Measurements from ENCODE around the gene LRP10.

LRP10 gene

DNA sequence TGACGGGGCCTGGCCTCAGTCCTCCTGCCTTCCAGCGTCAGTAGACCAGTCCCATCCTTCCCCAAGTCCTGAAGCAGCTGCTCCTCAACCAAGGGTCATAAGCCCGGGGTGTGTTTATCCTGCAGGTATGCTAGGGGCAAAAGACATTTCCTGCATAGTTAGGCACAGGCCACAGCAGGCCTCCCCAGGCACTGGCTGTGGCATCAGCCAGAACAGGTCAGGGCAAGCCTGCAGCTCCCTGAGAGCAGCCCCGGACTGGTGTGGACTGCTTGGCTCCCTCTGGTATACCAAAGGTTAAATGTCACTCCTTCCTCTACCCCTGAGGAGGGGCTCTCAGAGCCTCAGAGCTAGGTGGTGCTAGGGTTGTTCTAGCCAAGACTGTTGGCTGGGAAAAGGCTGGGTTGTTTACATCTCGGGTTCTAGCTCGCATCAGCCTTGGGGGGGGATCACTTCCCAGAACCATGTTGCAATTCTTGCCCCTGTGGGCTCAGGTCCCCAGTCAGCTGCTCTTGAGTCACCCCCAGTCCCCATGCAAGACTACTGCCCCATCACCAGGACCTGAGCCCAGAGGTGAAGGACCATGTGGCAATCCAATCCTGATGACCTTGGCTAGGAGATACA is 32.3 kb upstream of the LRP10 start:
- Mint-ChIP-seq H3K4me1 (ENCODE audit: low read depth) (peaks cover 28% of the 10 kb centered on the region), H3K36me3 (ENCODE audit: low read depth) (peaks cover 16% of the 10 kb centered on the region), H3K27ac (no peak overlapping the region), H3K4me3 (no peak overlapping the region), H3K9me3 (no peaks in the 10 kb centered on the region), H3K27me3 (peaks cover 13% of the 10 kb centered on the region)

DNA sequence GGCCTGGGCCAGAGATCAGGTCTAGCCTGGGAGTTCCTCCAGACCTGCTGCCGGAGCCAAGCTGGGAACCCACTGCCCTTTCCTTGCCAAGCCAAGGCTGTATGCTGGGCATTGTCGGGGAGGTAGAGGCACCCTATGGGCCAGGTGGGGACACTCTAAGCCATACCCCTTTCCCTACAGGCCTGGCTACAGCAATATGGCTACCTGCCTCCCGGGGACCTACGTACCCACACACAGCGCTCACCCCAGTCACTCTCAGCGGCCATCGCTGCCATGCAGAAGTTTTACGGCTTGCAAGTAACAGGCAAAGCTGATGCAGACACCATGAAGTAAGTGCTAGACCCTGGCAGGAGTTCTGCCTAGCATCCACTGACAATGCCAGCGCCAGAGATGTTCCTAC is 30.2 kb upstream of the LRP10 start:
- peaks cover 13% of the 10 kb centered on the region for H3K27me3 Mint-ChIP-seq
- H3K4me3 Mint-ChIP-seq, result no peak overlapping the region
- H3K36me3 Mint-ChIP-seq (ENCODE audit: low read depth), result no peaks in the 10 kb centered on the region
- peaks cover 23% of the 10 kb centered on the region for H3K4me1 Mint-ChIP-seq (ENCODE audit: low read depth)
- no peaks in the 10 kb centered on the region for H3K9me3 Mint-ChIP-seq
- H3K27ac Mint-ChIP-seq, result no peak overlapping the region

DNA sequence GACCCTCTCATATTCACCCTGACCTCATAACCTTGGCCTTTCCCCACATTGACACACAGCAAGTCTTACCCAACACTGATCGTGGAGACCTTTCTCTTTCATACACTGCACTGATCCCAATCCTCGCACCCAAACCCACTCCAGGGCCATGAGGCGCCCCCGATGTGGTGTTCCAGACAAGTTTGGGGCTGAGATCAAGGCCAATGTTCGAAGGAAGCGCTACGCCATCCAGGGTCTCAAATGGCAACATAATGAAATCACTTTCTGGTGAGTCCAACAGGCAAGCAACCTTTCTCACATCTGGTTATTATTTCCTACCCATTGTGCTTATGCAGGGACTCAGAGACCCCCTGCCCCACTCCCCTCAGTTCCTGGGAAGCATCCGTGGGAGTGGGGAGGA is 29.8 kb upstream of the LRP10 start:
- no peaks in the 10 kb centered on the region for H3K9me3 Mint-ChIP-seq
- H3K36me3 Mint-ChIP-seq (ENCODE audit: low read depth), result no peaks in the 10 kb centered on the region
- H3K4me1 Mint-ChIP-seq (ENCODE audit: low read depth), result peaks cover 20% of the 10 kb centered on the region

DNA sequence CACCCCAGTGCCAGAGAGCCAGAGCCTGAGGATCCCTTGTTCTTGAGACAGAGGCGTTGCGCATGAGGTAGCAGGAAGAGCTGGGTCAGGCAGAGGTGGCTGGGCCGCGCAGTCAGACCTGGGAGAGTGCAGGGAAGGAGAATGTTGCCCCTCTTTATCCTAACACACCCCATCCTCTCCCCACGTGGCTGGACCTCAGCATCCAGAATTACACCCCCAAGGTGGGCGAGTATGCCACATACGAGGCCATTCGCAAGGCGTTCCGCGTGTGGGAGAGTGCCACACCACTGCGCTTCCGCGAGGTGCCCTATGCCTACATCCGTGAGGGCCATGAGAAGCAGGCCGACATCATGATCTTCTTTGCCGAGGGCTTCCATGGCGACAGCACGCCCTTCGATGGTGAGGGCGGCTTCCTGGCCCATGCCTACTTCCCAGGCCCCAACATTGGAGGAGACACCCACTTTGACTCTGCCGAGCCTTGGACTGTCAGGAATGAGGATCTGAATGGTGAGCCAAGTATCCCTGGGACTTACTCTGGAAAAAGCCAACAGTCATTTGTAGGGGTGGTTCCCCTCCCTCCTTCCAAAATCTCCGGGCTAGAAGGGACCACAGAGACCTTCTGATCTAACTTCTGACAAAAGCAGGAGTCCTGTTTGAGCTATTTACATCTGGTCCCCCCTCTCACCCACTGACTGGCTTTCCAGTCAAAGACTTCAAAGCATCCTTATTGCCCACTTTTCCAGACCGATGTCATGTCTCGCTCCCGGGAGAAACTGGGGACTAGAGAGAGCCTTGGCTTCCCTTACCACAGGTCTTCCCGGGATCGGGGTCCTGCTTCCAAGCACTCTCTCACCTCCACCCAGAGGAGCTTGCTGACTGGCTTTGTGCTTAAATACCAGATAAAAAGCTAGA is 29.1 kb upstream of the LRP10 start:
- no peak overlapping the region for H3K27ac Mint-ChIP-seq
- H3K27me3 Mint-ChIP-seq, result peaks cover 8% of the 10 kb centered on the region
- H3K9me3 Mint-ChIP-seq, result no peaks in the 10 kb centered on the region
- peaks cover 16% of the 10 kb centered on the region for H3K4me1 Mint-ChIP-seq (ENCODE audit: low read depth)
- H3K4me3 Mint-ChIP-seq, result no peak overlapping the region
- H3K36me3 Mint-ChIP-seq (ENCODE audit: low read depth), result no peaks in the 10 kb centered on the region

More for the DNA sequence above, 29.8 kb upstream of the LRP10 start:
- Mint-ChIP-seq H3K4me3 (no peak overlapping the region), H3K27me3 (peaks cover 13% of the 10 kb centered on the region), H3K27ac (no peak overlapping the region)

DNA sequence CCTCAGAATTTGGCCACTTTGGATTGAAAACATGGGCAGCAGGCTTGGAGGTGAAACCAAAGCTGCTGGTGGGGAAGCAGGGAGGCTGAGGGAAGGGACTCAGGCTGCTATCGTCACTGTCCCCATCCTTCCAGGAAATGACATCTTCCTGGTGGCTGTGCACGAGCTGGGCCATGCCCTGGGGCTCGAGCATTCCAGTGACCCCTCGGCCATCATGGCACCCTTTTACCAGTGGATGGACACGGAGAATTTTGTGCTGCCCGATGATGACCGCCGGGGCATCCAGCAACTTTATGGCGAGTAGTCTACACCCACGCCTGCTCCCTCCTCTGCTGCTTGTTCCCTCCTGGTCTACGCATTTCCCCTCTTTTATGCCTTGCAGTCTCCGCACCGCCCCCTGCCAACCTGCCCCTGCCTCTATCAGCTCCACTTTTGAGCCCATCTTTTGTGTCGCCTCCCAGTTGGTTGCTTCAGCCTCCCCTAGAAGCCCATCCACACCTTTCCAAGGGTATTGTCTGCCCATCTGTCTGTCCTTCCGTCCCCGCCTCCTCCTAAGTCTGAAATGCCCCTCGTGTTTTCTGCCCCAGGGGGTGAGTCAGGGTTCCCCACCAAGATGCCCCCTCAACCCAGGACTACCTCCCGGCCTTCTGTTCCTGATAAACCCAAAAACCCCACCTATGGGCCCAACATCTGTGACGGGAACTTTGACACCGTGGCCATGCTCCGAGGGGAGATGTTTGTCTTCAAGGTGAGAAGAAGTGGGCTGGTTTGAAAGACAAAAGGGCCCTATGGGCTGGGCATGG is 28.2 kb upstream of the LRP10 start:
- H3K4me1 Mint-ChIP-seq (ENCODE audit: low read depth), result peaks cover 10% of the 10 kb centered on the region
- H3K27me3 Mint-ChIP-seq, result peaks cover 6% of the 10 kb centered on the region
- no peaks in the 10 kb centered on the region for H3K36me3 Mint-ChIP-seq (ENCODE audit: low read depth)
- H3K9me3 Mint-ChIP-seq, result no peaks in the 10 kb centered on the region
- H3K4me3 Mint-ChIP-seq, result no peak overlapping the region
- H3K27ac Mint-ChIP-seq, result no peak overlapping the region

DNA sequence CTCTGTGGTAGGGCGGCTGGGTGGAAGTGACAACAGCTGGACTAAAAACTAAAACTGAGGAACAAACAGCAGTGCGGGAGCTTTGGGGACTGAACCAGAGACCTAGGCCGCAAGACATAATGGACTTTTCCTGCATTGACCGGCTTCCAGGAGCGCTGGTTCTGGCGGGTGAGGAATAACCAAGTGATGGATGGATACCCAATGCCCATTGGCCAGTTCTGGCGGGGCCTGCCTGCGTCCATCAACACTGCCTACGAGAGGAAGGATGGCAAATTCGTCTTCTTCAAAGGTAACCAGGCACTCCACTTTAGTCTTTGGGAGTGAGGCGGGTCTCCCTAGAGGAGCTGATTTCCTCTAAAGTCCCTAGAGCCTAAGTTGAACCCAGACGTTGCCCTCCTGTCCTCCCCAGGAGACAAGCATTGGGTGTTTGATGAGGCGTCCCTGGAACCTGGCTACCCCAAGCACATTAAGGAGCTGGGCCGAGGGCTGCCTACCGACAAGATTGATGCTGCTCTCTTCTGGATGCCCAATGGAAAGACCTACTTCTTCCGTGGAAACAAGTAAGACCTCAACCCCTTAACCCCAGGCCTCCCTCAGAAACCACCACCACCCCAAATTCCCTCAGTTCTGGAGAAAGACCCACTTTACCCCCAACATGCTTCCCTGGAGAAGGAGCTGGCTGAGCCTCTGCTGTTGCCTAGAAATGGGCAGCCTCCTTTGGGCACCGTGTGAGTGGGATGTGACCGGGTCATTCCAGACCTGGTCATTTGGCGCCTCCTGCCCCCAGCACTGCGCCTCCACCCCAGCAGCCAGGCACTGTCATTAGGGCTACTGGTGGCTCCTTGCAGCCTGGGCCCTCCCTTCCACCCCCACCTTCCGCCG is 27.1 kb upstream of the LRP10 start:
- H3K36me3 Mint-ChIP-seq (ENCODE audit: low read depth), result no peaks in the 10 kb centered on the region
- H3K4me1 Mint-ChIP-seq (ENCODE audit: low read depth), result peaks cover under 1% of the 10 kb centered on the region
- H3K27ac Mint-ChIP-seq, result no peak overlapping the region
- no peaks in the 10 kb centered on the region for H3K9me3 Mint-ChIP-seq
- no peak overlapping the region for H3K4me3 Mint-ChIP-seq
- peaks cover 2% of the 10 kb centered on the region for H3K27me3 Mint-ChIP-seq

GRCh38 chr14:22845103-22845394 is 26.5 kb upstream of the LRP10 start:
- Mint-ChIP-seq H3K9me3 (no peaks in the 10 kb centered on the region), H3K27ac (no peak overlapping the region), H3K27me3 (peaks cover 2% of the 10 kb centered on the region), H3K4me1 (ENCODE audit: low read depth) (no peaks in the 10 kb centered on the region), H3K36me3 (ENCODE audit: low read depth) (no peaks in the 10 kb centered on the region), H3K4me3 (no peak overlapping the region)

- peaks cover 2% of the 10 kb centered on the region for H3K27me3 Mint-ChIP-seq
- no peaks in the 10 kb centered on the region for H3K9me3 Mint-ChIP-seq
- H3K36me3 Mint-ChIP-seq (ENCODE audit: low read depth), result no peaks in the 10 kb centered on the region
- H3K4me1 Mint-ChIP-seq (ENCODE audit: low read depth), result peaks cover under 1% of the 10 kb centered on the region
- H3K27ac Mint-ChIP-seq, result no peak overlapping the region
- H3K4me3 Mint-ChIP-seq, result no peak overlapping the region
Measured at GRCh38 chr14:22845821-22846625, 25.5 kb upstream of the LRP10 start.

GRCh38 chr14:22846811-22847307 is 24.7 kb upstream of the LRP10 start:
- peaks cover 7% of the 10 kb centered on the region for H3K4me1 Mint-ChIP-seq (ENCODE audit: low read depth)
- H3K36me3 Mint-ChIP-seq (ENCODE audit: low read depth), result no peaks in the 10 kb centered on the region
- H3K27ac Mint-ChIP-seq, result no peak overlapping the region
- no peaks in the 10 kb centered on the region for H3K9me3 Mint-ChIP-seq
- H3K4me3 Mint-ChIP-seq, result no peak overlapping the region
- H3K27me3 Mint-ChIP-seq, result peaks cover 2% of the 10 kb centered on the region

- H3K27me3 Mint-ChIP-seq, result peaks cover 2% of the 10 kb centered on the region
- H3K4me1 Mint-ChIP-seq (ENCODE audit: low read depth), result peaks cover 9% of the 10 kb centered on the region
- H3K36me3 Mint-ChIP-seq (ENCODE audit: low read depth), result no peaks in the 10 kb centered on the region
- H3K4me3 Mint-ChIP-seq, result no peak overlapping the region
- H3K9me3 Mint-ChIP-seq, result no peaks in the 10 kb centered on the region
- H3K27ac Mint-ChIP-seq, result peak overlapping the region; percentile 49
Measured at GRCh38 chr14:22847661-22848341, 23.7 kb upstream of the LRP10 start.

DNA sequence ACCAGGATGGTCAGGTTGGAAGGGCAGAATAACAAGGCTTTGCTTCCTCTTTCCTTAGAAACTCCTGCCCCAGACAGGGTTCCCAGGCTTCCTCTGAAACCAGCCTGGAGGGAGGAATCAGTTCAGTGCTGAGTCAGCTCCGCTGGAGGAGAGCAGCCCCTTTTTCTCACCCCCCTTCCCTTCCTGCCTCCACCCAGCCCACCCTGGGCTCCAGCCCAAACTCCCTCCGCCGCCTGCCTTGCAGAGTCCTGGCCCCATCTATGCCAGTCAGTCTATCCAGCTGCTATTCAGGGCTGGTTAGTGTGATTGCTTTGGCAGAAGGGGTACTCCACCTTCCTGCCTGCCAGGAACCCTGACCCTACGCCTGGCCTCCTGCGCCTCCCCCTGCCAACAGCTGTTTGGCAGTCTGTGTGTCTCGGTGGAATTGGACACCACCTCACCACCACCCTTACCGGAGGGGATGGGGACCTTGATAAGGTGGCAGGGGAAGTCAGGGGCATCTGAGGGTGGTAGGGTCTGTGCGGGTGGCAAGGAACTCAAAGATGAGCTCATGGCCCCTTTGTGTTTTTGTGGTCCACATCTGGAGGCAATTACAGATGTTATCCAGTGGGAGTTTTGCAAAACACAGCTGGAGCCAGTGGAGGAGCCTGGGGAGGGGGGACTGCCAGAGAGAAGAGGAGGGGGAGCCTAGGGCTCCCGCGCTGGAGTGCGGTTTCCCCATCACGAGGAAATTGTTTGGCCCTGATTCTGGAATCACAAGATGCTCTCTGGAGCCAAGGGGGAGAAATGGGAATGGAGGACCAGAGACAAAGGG is 23.0 kb upstream of the LRP10 start:
- H3K27me3 Mint-ChIP-seq, result peaks cover 2% of the 10 kb centered on the region
- H3K4me3 Mint-ChIP-seq, result no peak overlapping the region
- H3K27ac Mint-ChIP-seq, result peak overlapping the region; percentile 49
- no peaks in the 10 kb centered on the region for H3K36me3 Mint-ChIP-seq (ENCODE audit: low read depth)
- H3K4me1 Mint-ChIP-seq (ENCODE audit: low read depth), result peaks cover 14% of the 10 kb centered on the region
- H3K9me3 Mint-ChIP-seq, result no peaks in the 10 kb centered on the region

DNA sequence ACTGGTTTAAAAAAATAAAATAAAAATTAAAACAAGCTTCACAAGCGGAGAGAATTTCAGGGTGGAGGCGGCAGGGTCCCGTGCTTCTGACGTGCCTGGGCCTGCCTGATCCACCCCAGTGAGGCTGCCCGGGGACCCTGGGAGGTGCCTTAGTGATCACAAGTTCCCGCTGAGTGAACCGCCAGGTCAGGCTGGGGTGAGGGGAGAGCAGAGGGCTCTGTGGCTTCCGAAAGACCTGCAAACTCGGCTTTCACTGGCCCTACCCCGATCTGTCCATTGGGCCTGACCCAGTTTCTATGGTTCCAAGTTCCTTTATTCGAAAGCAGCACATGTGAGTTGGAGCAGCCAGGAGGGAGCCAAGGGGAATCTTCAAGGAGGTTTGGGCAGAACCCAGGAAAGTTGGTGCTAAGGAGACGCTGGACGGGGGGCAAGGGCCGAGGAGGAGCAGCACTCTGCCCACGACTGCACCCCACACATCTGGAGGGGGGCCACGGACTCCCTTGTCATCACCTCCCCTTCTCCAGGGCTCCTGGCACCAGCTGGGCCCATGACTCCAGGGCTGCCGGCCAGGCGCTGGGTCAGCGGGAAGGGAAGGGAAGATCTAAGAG is 22.2 kb upstream of the LRP10 start:
- peaks cover 2% of the 10 kb centered on the region for H3K27me3 Mint-ChIP-seq
- no peak overlapping the region for H3K4me3 Mint-ChIP-seq
- no peaks in the 10 kb centered on the region for H3K9me3 Mint-ChIP-seq
- no peak overlapping the region for H3K27ac Mint-ChIP-seq
- H3K36me3 Mint-ChIP-seq (ENCODE audit: low read depth), result no peaks in the 10 kb centered on the region
- peaks cover 14% of the 10 kb centered on the region for H3K4me1 Mint-ChIP-seq (ENCODE audit: low read depth)

All from stimulated activated naive CD8-positive, alpha-beta T cell treated with anti-CD3 and anti-CD28 coated beads, Interleukin-15, Interleukin-2, amounts not matched to agents 100 ng/mL and 50 ng/mL, for 24 hours (primary cell).